ENCODE measurements around the gene AK8. TPM values are rescaled to one million over a fixed set of nuclear protein-coding genes. Genes with fewer than 3 reads are reported as not detected.

AK8 gene
- total and polyA plus RNA-seq, 4 donors, result 0.07 to 0.26 (median 0.11) TPM

DNA sequence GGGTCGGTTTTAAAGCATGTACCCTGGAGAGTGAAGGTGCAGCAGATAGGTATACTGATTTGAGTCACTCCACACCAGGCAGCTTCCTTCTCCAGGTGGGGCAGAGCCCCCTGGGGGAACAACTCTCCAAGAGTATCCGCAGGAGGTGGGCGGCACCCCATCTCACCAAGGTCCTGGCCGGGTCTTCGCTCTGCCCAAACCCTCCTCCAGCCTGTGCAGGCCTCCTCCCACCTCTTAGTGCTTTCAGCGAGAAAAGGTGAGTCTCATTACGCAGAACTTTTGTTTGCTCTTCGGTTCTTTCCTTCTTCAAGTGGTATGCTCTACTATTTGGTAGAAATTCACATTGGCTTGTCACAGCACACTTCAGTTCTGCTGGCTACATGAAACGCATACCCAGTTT lies 14.3 kb upstream of the AK8 start:
- DNase-seq (ENCODE audit: low spot score), result no peak
- Histone ChIP-seq H3K9me3 (ENCODE audit: control insufficient read depth in 4 of 4, low read length in 3 of 4) (no peaks in the 10 kb centered on the region), H3K36me3 (ENCODE audit: control insufficient read depth in 4 of 4, insufficient read depth in 3 of 4, low read depth in 1 of 4, low read length in 3 of 4) (peaks cover 9 to 50% (median 21%) of the 10 kb centered on the region in 4 donors), H3K9ac (ENCODE audit: low read depth in 1 of 2, low read length in 2 of 2) (no peak overlapping the region), H3K27ac (ENCODE audit: low read depth in 1 of 2, low read length in 2 of 2) (no peak overlapping the region), H3K27me3 (ENCODE audit: control insufficient read depth in 4 of 4, insufficient read depth in 4 of 4, low read length in 3 of 4) (no peaks in the 10 kb centered on the region), H3K4me1 (ENCODE audit: control insufficient read depth in 4 of 4, insufficient read depth in 4 of 4, low read length in 3 of 4) (no peaks in the 10 kb centered on the region), H3K4me3 (ENCODE audit: low read depth in 1 of 3, low read length in 3 of 3) (no peak overlapping the region)
- TF ChIP-seq RAD21 (IDR thresholded peaks at IDR 0.05), result no peak
- TF ChIP-seq, protein P1, sequence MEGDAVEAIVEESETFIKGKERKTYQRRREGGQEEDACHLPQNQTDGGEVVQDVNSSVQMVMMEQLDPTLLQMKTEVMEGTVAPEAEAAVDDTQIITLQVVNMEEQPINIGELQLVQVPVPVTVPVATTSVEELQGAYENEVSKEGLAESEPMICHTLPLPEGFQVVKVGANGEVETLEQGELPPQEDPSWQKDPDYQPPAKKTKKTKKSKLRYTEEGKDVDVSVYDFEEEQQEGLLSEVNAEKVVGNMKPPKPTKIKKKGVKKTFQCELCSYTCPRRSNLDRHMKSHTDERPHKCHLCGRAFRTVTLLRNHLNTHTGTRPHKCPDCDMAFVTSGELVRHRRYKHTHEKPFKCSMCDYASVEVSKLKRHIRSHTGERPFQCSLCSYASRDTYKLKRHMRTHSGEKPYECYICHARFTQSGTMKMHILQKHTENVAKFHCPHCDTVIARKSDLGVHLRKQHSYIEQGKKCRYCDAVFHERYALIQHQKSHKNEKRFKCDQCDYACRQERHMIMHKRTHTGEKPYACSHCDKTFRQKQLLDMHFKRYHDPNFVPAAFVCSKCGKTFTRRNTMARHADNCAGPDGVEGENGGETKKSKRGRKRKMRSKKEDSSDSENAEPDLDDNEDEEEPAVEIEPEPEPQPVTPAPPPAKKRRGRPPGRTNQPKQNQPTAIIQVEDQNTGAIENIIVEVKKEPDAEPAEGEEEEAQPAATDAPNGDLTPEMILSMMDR (IDR thresholded peaks at IDR 0.05; ENCODE audit: low read depth, low read length, missing input control), result no peak
- TF ChIP-seq GABPA (IDR thresholded peaks at IDR 0.05 in 1 of 2, conservative IDR thresholded peaks at IDR 0.05 in 1 of 2), result no peak
- no peak for TF ChIP-seq FOXA2 (IDR thresholded peaks at IDR 0.05)
- TF ChIP-seq, protein P2, sequence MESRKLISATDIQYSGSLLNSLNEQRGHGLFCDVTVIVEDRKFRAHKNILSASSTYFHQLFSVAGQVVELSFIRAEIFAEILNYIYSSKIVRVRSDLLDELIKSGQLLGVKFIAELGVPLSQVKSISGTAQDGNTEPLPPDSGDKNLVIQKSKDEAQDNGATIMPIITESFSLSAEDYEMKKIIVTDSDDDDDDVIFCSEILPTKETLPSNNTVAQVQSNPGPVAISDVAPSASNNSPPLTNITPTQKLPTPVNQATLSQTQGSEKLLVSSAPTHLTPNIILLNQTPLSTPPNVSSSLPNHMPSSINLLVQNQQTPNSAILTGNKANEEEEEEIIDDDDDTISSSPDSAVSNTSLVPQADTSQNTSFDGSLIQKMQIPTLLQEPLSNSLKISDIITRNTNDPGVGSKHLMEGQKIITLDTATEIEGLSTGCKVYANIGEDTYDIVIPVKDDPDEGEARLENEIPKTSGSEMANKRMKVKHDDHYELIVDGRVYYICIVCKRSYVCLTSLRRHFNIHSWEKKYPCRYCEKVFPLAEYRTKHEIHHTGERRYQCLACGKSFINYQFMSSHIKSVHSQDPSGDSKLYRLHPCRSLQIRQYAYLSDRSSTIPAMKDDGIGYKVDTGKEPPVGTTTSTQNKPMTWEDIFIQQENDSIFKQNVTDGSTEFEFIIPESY (IDR thresholded peaks at IDR 0.05), result no peak
- 83% methylated on average over 9 of the region's 9 CpGs for WGBS

DNA sequence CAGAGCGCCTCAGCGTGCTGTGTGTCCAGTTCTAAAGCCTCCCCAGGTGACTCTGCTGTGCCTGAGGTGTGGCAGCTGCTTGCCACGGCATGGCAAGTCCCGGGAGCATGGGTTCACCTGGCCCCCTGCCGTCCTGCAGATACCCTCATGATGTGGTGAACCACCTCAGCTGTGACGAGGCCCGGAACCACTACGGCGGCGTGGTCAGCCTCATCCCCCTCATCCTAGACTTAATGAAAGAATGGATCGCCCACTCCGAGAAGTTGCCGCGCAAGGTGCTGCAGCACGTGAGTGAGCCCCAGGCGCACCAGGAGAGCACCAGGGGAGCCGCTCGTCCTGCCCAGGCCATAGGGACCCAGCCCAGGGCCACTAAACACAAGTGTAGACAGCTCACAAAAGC lies 10.1 kb upstream of the AK8 start:
- 97% methylated on average over 18 of the region's 18 CpGs for WGBS
- Histone ChIP-seq H3K36me3 (ENCODE audit: control insufficient read depth in 4 of 4, insufficient read depth in 3 of 4, low read depth in 1 of 4, low read length in 3 of 4) (peaks cover 0 to 10% (median 1%) of the 10 kb centered on the region in 4 donors), H3K4me3 (ENCODE audit: low read depth in 1 of 3, low read length in 3 of 3) (no peak overlapping the region), H3K27ac (ENCODE audit: low read depth in 1 of 2, low read length in 2 of 2) (no peak overlapping the region), H3K4me1 (ENCODE audit: control insufficient read depth in 4 of 4, insufficient read depth in 4 of 4, low read length in 3 of 4) (no peaks in the 10 kb centered on the region), H3K27me3 (ENCODE audit: control insufficient read depth in 4 of 4, insufficient read depth in 4 of 4, low read length in 3 of 4) (no peaks in the 10 kb centered on the region), H3K9ac (ENCODE audit: low read depth in 1 of 2, low read length in 2 of 2) (no peak overlapping the region), H3K9me3 (ENCODE audit: control insufficient read depth in 4 of 4, low read length in 3 of 4) (no peaks in the 10 kb centered on the region)
- TF ChIP-seq, protein P3, sequence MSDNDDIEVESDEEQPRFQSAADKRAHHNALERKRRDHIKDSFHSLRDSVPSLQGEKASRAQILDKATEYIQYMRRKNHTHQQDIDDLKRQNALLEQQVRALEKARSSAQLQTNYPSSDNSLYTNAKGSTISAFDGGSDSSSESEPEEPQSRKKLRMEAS (IDR thresholded peaks at IDR 0.05), result no peak
- TF ChIP-seq, protein P4, sequence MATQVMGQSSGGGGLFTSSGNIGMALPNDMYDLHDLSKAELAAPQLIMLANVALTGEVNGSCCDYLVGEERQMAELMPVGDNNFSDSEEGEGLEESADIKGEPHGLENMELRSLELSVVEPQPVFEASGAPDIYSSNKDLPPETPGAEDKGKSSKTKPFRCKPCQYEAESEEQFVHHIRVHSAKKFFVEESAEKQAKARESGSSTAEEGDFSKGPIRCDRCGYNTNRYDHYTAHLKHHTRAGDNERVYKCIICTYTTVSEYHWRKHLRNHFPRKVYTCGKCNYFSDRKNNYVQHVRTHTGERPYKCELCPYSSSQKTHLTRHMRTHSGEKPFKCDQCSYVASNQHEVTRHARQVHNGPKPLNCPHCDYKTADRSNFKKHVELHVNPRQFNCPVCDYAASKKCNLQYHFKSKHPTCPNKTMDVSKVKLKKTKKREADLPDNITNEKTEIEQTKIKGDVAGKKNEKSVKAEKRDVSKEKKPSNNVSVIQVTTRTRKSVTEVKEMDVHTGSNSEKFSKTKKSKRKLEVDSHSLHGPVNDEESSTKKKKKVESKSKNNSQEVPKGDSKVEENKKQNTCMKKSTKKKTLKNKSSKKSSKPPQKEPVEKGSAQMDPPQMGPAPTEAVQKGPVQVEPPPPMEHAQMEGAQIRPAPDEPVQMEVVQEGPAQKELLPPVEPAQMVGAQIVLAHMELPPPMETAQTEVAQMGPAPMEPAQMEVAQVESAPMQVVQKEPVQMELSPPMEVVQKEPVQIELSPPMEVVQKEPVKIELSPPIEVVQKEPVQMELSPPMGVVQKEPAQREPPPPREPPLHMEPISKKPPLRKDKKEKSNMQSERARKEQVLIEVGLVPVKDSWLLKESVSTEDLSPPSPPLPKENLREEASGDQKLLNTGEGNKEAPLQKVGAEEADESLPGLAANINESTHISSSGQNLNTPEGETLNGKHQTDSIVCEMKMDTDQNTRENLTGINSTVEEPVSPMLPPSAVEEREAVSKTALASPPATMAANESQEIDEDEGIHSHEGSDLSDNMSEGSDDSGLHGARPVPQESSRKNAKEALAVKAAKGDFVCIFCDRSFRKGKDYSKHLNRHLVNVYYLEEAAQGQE (IDR thresholded peaks at IDR 0.05), result no peak
- no peak for DNase-seq (ENCODE audit: low spot score)
